Bronchial epithelial cell (primary cell): Measurements from ENCODE around the gene DNASE2B. TPM values are rescaled to one million over a fixed set of nuclear protein-coding genes. Genes with fewer than 3 reads are reported as not detected.

Experiments
- DNase-seq: peaks from one replicate; pipeline ENCODE4 v3.0.0-alpha.2; 2010; ENCODE audit warnings: low read depth
- FAIRE-seq: peaks from 2 replicates; lab custom pipeline; 2011; peaks lifted over from hg19 to GRCh38; lab: Jason Lieb, UNC
- H3K27me3 ChIP-seq: 2 replicates; pipeline ENCODE4 v1.5.1; 2011; ENCODE audit warnings: low read length; ENCODE audit not compliant: control insufficient read depth, insufficient read depth
- H3K36me3 ChIP-seq: 2 replicates; pipeline ENCODE4 v1.5.1; 2011; ENCODE audit warnings: low read length; ENCODE audit not compliant: control insufficient read depth, insufficient read depth
- H3K4me3 ChIP-seq: 2 replicates; pipeline ENCODE4 v1.5.1; 2011; ENCODE audit warnings: mild to moderate bottlenecking, low read depth, low read length, control low read depth
- CTCF ChIP-seq: IDR thresholded peaks from 2 replicates; pipeline ENCODE4 v1.5.1; 2011; ENCODE audit warnings: mild to moderate bottlenecking, moderate library complexity, low read length, control low read depth, inconsistent platforms; ENCODE audit not compliant: insufficient read depth, severe bottlenecking
- total RNA-seq: library from RNA; depleted of rRNA; stranded (reverse); fragments of >200 nt; gene quantifications from 2 replicates; pipeline ENCODE4 v1.2.1, GENCODE V29; 2014

The DNASE2B gene
- total RNA-seq, 1 donor from 2014 or later: not detected

GRCh38 chr1:84376000-84376910 is 22.0 kb upstream of the DNASE2B start:
- Histone ChIP-seq H3K27me3 (no peaks in the 10 kb centered on the region), H3K4me3 (no peak overlapping the region), H3K36me3 (no peaks in the 10 kb centered on the region)
- DNase-seq: no peak
- no peak for TF ChIP-seq CTCF
- FAIRE-seq: no peak

DNA sequence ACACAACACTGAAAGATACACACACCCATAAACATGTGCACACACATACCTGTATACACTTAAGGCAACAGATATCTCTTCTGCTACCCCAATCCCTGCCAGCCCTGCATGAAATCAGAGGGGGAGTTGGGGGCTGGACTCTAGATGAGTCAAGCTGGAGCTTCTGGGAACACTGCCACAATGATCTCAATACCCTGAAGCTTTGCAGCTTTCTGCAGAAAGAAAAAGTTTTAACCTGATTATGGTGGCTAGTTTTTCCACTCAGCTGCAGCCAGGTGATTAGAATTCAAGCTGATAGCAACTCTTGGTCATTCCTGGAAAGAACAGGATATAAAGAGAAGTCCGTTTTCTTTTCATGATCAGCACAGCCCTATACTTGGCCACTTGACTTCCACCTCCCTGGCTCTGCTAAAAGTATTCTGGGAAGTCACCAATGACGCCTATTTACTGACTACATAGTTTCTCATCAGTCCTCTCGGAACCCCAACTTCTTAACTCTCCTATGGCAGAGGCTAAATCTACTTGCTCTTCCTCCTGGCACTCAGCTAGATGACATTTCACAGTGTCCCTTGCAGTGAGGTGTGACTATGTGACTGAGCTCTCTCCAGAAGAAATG is 20.7 kb upstream of the DNASE2B start:
- H3K27me3 ChIP-seq: no peaks in the 10 kb centered on the region
- FAIRE-seq (peak; percentile 7), DNase-seq (peak; percentile 62)
- no peaks in the 10 kb centered on the region for H3K36me3 ChIP-seq
- no peak for TF ChIP-seq CTCF
- no peak overlapping the region for H3K4me3 ChIP-seq

- FAIRE-seq (no peak), DNase-seq (peak; percentile 79)
- Histone ChIP-seq H3K36me3 (no peaks in the 10 kb centered on the region), H3K4me3 (no peak overlapping the region), H3K27me3 (no peaks in the 10 kb centered on the region)
- TF ChIP-seq CTCF: no peak
Measured at GRCh38 chr1:84379138-84379916, 19.0 kb upstream of the DNASE2B start.

- Histone ChIP-seq H3K4me3 (no peak overlapping the region), H3K36me3 (no peaks in the 10 kb centered on the region), H3K27me3 (no peaks in the 10 kb centered on the region)
- no peak for FAIRE-seq
- DNase-seq: no peak
- TF ChIP-seq CTCF: no peak
Measured at GRCh38 chr1:84379917-84380180, 18.4 kb upstream of the DNASE2B start.

- peak; percentile 37 for DNase-seq
- Histone ChIP-seq H3K4me3 (no peak overlapping the region), H3K27me3 (no peaks in the 10 kb centered on the region), H3K36me3 (no peaks in the 10 kb centered on the region)
- TF ChIP-seq CTCF: no peak
- FAIRE-seq: no peak
Measured at GRCh38 chr1:84382127-84382526, 16.2 kb upstream of the DNASE2B start.
